Liver (tissue), 9 donors: Measurements from ENCODE around the gene PARD3B. TPM values are rescaled to one million over a fixed set of nuclear protein-coding genes. Genes with fewer than 3 reads are reported as not detected.

Source experiments
- DNase-seq: peaks from one replicate; pipeline ENCODE4 v3.0.0-alpha.2; 2017; ENCODE audit warnings: low spot score
- H3K27ac ChIP-seq, 2 donors: one replicate each; pipeline ENCODE4 v1.7.0; 2013; ENCODE audit warnings: inconsistent platforms in 2 of 2, low read length in 2 of 2, control low read depth in 1 of 2, low read depth in 1 of 2, mild to moderate bottlenecking in 1 of 2
- H3K27me3 ChIP-seq, 4 donors: one replicate each; pipeline versions ENCODE4 v1.6.1 to v1.7.0; 2013; ENCODE audit warnings: low read length in 3 of 4, inconsistent platforms in 1 of 4, mild to moderate bottlenecking in 1 of 4, moderate library complexity in 1 of 4; ENCODE audit not compliant: control insufficient read depth in 4 of 4, insufficient read depth in 4 of 4
- H3K36me3 ChIP-seq, 4 donors: one replicate each; pipeline versions ENCODE4 v1.6.1 to v1.7.0; 2013; ENCODE audit warnings: low read length in 3 of 4, mild to moderate bottlenecking in 3 of 4, low read depth in 1 of 4, moderate library complexity in 1 of 4; ENCODE audit not compliant: control insufficient read depth in 4 of 4, insufficient read depth in 3 of 4
- H3K4me1 ChIP-seq, 4 donors: one replicate each; pipeline versions ENCODE4 v1.6.1 to v1.7.0; 2013; ENCODE audit warnings: low read length in 3 of 4, mild to moderate bottlenecking in 3 of 4, moderate library complexity in 1 of 4; ENCODE audit not compliant: control insufficient read depth in 4 of 4, insufficient read depth in 4 of 4
- H3K4me3 ChIP-seq, 3 donors: one replicate each; pipeline versions ENCODE4 v1.6.1 to v1.7.0; 2013; ENCODE audit warnings: low read length in 3 of 3, control low read depth in 1 of 3, low read depth in 1 of 3, mild to moderate bottlenecking in 1 of 3
- H3K9ac ChIP-seq, 2 donors: one replicate each; pipeline ENCODE4 v1.7.0; 2013; ENCODE audit warnings: low read length in 2 of 2, mild to moderate bottlenecking in 2 of 2, moderate library complexity in 2 of 2, control low read depth in 1 of 2, low read depth in 1 of 2
- H3K9me3 ChIP-seq, 4 donors: one replicate each; pipeline versions ENCODE4 v1.6.1 to v1.7.0; 2013; ENCODE audit warnings: low read length in 3 of 4; ENCODE audit not compliant: control insufficient read depth in 4 of 4
- ATF3 ChIP-seq: IDR thresholded peaks from 2 replicates; pipeline ENCODE4 v1.6.1; 2016; ENCODE audit warnings: antibody characterized with exemption
- CTCF ChIP-seq: fragments of 150-350 bp; IDR thresholded peaks from 2 replicates; pipeline ENCODE4 v1.5.1; 2017; ENCODE audit warnings: improper control_type of control experiment, low read depth, low read length; ENCODE audit not compliant: missing input control
- EGR1 ChIP-seq, 2 donors: IDR thresholded peaks; 2 replicates each; pipeline ENCODE4 v1.6.1; 2016 to 2018; ENCODE audit warnings: antibody characterized with exemption in 2 of 2, low read depth in 2 of 2
- FOXA1 ChIP-seq: IDR thresholded peaks from 2 replicates; pipeline ENCODE4 v1.6.1; 2016; ENCODE audit warnings: antibody characterized with exemption
- FOXA2 ChIP-seq: IDR thresholded peaks from 2 replicates; pipeline ENCODE4 v1.6.1; 2016; ENCODE audit warnings: antibody characterized with exemption
- GABPA ChIP-seq, 2 donors: IDR thresholded peaks in 1 of 2; conservative IDR thresholded peaks in 1 of 2; 2 replicates each; pipeline ENCODE4 v1.6.1; 2016; ENCODE audit warnings: antibody characterized with exemption in 2 of 2, mild to moderate bottlenecking in 1 of 2, moderate library complexity in 1 of 2
- HNF4A ChIP-seq, 2 donors: conservative IDR thresholded peaks; 2 replicates each; pipeline ENCODE4 v1.6.1; 2016; ENCODE audit warnings: antibody characterized with exemption in 2 of 2, mild to moderate bottlenecking in 2 of 2
- HNF4G ChIP-seq: IDR thresholded peaks from 2 replicates; pipeline ENCODE4 v1.6.1; 2016; ENCODE audit warnings: antibody characterized with exemption
- JUND ChIP-seq, 2 donors: IDR thresholded peaks; 2 replicates each; pipeline ENCODE4 v1.6.1; 2016; ENCODE audit warnings: antibody characterized with exemption in 2 of 2
- MAX ChIP-seq: IDR thresholded peaks from 2 replicates; pipeline ENCODE4 v1.6.1; 2016; ENCODE audit warnings: antibody characterized with exemption
- NR2F2 ChIP-seq: IDR thresholded peaks from 2 replicates; pipeline ENCODE4 v1.6.1; 2016; ENCODE audit warnings: antibody characterized with exemption
- RAD21 ChIP-seq, 2 donors: IDR thresholded peaks; 2 replicates each; pipeline ENCODE4 v1.6.1; 2016; ENCODE audit warnings: antibody characterized with exemption in 2 of 2, mild to moderate bottlenecking in 2 of 2
- REST ChIP-seq: IDR thresholded peaks from 2 replicates; pipeline ENCODE4 v1.6.1; 2016; ENCODE audit warnings: antibody characterized with exemption, mild to moderate bottlenecking
- RXRA ChIP-seq, 2 donors: IDR thresholded peaks; 2 replicates each; pipeline ENCODE4 v1.6.1; 2017 to 2018; ENCODE audit warnings: antibody characterized with exemption in 2 of 2, mild to moderate bottlenecking in 1 of 2
- SP1 ChIP-seq: IDR thresholded peaks from 2 replicates; pipeline ENCODE4 v1.6.1; 2018; ENCODE audit warnings: antibody characterized with exemption, mild to moderate bottlenecking
- TAF1 ChIP-seq: conservative IDR thresholded peaks from 2 replicates; pipeline ENCODE4 v1.6.1; 2016; ENCODE audit warnings: antibody characterized with exemption, mild to moderate bottlenecking
- YY1 ChIP-seq: IDR thresholded peaks from 2 replicates; pipeline ENCODE4 v1.6.1; 2016; ENCODE audit warnings: antibody characterized with exemption, mild to moderate bottlenecking
- ZBTB33 ChIP-seq: IDR thresholded peaks from 2 replicates; pipeline ENCODE4 v1.6.1; 2016; ENCODE audit warnings: antibody characterized with exemption
- WGBS: extraction: QIAGEN DNeasy Blood & Tissue Kit; methylation state at CpG from one replicate; pipeline ENCODE4 v1.1.7; 2013; 5-methylcytosine and 5-hydroxymethylcytosine counted together
- polyA plus RNA-seq, 2 donors: library from polyadenylated mRNA; stranded (reverse) in 1 of 2; unstranded in 1 of 2; fragments of 200-250 nt in 1 of 2; fragments of >200 nt in 1 of 2; fragmentation: Nextera tagmentation in 1 of 2; extraction: Ambion mirVana in 1 of 2; gene quantifications; one replicate each; pipeline versions ENCODE4 v1.2.1 to v1.2.3, GENCODE V29; 2013 to 2015
- total RNA-seq, 2 donors: library from RNA; depleted of rRNA; stranded (reverse); fragments of >200 nt; gene quantifications; one replicate each; pipeline ENCODE4 v1.2.3, GENCODE V29; 2014
- donor health status: healthy.
- donor health status: healthy.
- donor health status: healthy.
- donor health status: healthy.
- donor health status: healthy.

The PARD3B gene
- total and polyA plus RNA-seq, 4 donors, result 1.1 to 10.3 (median 3.7) TPM

- TF ChIP-seq REST, result no peak
Measured at GRCh38 chr2:205369813-205370212, 824.5 kb downstream of the PARD3B start (continued).

- no peaks in the 10 kb centered on the region for H3K27me3 ChIP-seq
- no peaks in the 10 kb centered on the region for H3K4me1 ChIP-seq
- no peaks in the 10 kb centered on the region for H3K36me3 ChIP-seq
- no peaks in the 10 kb centered on the region for H3K9me3 ChIP-seq
- 94% methylated on average over 2 of the region's 2 CpGs for WGBS
- H3K4me3 ChIP-seq, result no peak overlapping the region
- H3K9ac ChIP-seq, result no peak overlapping the region
- DNase-seq, result no peak
- TF ChIP-seq HNF4G (no peak), EGR1 (IDR thresholded peaks at IDR 0.05; ENCODE audit: low read depth in 2 of 2) (no peak), ATF3 (no peak), TAF1 (no peak), SP1 (no peak), FOXA2 (no peak), CTCF (no peak), FOXA1 (no peak), ZBTB33 (no peak), GABPA (IDR thresholded peaks at IDR 0.05 in 1 of 2, conservative IDR thresholded peaks at IDR 0.05 in 1 of 2) (no peak), RAD21 (IDR thresholded peaks at IDR 0.05) (no peak), HNF4A (conservative IDR thresholded peaks at IDR 0.05) (no peak), RXRA (IDR thresholded peaks at IDR 0.05) (no peak), NR2F2 (no peak), JUND (IDR thresholded peaks at IDR 0.05) (no peak), YY1 (no peak), REST (no peak), MAX (no peak)
- H3K27ac ChIP-seq, result no peak overlapping the region
Measured at GRCh38 chr2:205370726-205371125, 825.5 kb downstream of the PARD3B start.
